ENCODE results near the gene RAP1GAP. TPM values are rescaled to one million over a fixed set of nuclear protein-coding genes. Genes with fewer than 3 reads are reported as not detected.

The RAP1GAP gene
- total RNA-seq, 1 donor from 2014 or later: 0.07 TPM

DNA sequence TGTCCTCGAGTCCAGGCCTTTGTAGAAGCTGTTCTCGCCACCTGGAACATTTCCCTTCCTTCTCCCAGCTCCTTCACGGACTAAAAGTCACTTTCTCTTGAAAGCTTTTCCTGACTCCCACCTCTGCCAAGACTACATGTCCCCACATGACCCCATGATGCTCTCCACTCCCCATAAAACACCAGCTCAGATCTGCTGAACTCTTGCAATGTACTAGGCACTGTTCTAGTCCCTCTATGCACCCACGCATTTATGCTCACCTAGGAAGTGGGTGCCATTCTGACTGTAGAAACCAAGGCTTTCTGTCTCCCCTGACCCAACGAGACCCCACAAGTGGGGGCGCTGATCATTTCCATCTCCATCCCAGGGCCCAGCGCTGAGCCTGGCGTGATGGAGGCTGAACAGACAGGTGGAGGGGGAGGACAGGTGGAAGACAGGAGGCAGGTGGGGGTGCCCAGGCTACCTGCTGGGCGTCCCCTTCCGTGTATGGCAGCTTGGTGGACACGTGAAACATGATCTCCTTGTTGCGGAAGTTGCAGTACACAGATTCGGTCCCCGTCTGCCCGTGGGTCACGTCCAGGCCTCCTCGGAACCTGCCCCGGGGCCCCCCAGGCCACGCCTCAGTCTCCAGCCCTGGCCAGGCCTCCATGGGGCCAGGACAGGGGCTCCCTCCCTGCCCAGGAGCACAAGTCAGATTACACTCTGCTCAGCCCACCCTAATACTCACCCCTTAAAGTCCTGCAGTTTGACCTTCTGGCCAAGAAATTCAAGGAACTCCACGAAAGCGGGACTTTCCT, 58.0 kb downstream of the RAP1GAP start:
- no peak for DNase-seq (ENCODE audit: low read depth, low spot score)

DNA sequence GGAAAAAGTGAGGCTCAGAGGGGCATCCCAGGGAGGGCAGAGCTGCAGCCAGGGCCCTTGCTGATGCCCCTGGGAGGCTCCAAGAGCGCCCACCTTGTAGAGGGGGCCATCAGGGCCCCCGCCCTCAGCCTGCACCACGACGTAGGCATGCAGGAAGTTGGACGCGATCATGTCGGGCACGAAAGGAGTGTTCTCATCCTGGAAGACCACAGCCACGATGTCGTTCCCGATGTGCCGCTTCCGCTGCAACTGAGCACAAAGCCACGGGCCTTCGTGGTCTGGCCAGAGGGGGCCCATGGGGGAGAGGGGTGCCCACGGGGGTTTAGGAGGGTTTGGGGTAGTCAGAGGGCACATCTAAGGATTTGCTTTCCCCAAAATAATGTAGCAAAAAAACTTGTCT, 59.1 kb downstream of the RAP1GAP start:
- no peak for DNase-seq (ENCODE audit: low read depth, low spot score)

DNA sequence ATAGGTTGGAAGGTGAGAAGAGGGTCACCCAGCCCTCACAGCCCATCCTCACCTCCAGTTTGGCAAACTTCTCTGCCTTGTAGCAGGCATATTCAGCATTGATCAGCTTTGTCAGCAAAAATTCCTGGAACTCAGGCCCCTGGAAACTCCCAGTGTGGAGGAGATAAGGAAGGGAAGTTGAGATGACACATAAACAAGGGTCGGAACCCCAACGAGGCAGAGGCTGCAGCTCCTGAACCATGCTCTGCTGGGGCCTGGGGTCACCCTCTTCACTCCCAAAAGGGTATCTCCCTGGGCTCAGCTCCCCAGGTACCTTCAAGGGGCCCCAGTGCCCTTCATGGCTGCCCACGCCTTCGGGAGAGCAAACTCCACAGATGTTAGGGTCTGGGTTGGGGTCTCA, 60.4 kb downstream of the RAP1GAP start:
- DNase-seq (ENCODE audit: low read depth, low spot score): no peak

DNA sequence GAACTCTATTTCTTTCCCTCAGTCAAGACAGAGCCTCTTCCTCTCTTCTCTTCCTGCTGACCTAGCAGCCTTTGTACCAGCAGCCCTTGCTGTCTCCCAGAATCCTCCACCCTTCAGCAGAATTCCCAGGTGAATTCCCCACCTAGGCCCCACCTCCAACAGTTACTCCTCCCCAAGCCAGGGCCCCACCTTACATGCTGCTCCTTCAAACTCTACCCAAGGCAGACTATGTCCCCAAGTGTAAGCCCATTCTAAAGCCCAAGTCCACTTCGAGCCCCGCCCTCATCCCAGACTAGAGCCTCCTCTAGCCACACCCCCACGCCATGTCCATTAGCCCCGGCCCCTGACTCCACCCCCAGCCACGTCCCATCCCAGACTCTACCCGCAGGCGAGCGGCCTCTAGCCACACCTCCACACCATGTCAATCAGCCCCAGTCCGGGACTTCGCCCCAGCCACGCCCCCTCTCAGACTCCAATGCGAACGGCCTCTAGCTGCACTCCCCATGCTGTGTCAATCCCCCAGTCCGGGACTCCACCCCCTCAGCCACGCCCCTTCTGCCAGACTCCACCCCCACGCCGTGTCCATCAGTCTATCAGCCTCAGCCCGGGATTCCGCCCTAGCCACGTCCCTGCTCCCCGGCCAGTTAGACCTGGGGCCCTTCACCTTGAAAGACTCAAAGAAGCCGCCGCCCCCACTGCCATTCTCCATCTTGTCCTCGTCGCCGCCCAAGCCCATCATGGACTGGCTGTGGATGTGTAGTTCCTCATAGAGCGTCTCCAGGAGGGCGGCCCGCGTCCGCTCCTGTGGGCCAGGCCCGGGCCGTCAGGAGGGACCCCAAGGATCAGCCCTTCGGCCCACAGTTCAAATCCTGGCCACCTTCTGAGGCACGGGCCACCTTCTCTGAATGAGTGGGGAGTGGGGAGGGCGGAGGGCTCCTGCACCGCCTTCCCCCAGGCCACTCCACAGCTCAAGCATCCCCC, 61.3 kb downstream of the RAP1GAP start:
- peak; percentile 47 for DNase-seq (ENCODE audit: low read depth, low spot score)

DNA sequence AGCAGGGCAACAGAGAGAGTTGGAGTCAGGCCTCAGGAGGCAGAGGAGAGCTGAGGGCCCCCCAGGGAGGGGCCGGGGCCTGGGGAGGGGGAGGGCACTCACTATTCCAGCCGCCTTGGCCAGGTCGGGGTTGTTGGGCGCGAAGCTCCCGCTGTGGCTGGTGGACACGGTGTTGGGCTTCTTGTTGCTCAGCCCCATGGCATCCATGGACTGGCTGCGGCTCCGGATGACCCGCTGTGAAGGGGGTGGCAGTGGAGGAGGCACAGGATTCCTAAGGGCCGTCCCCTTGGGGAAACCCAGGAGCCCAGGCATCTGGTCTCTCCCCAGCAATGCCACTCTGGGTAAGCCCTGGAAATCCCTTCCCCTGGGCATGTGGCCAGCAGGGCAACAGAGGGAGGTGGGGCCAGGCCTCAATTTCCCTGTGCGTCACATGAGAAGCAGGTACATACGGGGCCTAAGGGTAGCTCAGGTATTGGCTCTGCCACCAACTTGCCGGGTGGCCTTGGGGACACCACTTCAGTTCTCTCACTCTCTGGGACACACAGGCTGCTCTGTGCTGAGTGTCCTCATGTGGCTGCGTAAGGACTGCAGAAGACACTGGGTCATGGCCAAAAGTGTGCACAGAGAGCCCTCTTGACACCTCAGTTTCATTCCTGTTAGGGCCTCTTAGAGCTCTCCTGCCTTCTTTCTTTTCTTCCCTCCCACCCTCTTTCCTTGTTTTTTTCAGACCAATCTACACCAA, 63.0 kb downstream of the RAP1GAP start:
- DNase-seq (ENCODE audit: low read depth, low spot score): no peak

DNA sequence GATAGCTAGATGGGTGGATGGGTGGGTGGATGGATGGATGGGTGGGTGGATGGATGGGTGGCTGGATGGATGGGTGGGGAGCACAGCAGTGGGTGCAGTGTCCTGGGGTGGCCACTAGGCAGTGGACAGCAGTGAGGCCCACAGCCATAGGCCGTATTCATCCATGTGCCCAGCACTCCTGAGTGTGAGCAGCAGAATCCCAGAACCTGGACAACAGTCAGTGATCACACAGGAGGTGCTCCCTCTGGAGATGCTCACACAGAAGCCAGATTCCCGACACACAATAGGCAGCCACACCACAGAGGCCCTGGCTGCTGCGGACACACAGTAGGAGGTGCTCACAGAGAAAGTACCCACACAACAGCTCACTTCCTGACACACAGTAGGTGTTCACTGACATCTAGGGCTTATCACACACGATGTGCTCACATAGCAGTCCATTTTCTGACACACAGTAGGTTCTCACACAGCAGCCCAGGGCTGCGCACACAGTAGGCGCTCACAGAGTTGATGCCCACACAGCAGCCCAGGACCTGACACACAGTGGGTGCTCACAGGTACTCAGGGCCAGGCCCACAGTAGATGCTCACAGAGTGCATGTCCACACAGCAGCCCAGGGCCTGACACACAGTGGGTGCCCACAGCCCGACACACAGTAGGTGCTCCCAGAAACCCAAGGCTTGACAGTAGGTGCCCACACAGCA, 64.0 kb downstream of the RAP1GAP start:
- no peak for DNase-seq (ENCODE audit: low read depth, low spot score)

DNA sequence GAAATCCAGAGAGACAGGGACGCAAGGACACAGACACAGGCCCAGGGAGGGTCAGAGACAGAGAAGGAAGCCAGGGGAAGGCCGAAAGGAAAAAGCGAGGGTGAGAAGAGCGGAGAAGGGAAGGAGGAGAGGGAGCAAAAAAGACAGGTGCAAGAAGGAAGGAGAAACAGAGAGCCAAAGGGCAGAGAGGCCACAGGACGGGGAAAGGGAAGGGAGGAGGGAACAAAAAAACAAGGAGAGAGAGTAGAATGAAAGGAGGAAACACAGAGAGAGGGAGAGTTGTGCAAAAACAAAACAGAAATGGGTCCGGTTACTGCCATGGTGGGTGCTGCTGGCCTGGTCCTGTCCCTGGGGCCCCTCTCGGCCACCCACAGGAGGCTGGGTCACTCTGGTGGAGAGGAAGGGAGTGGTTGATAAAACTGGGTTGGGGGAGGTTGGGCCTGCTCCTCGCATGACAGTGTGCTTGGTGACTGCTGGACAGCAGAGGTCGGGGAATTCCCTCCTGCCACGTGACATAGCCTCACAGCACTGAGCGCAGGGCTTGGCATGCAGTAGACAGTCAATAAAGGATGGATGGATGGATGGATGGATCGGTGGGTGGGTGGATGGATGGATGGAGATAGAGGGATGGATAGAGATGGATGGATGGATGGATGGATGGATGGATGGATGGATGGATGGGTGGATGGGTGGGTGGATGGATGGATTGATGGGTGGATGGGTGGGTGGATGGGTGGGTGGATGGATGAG, 64.8 kb downstream of the RAP1GAP start:
- no peak for DNase-seq (ENCODE audit: low read depth, low spot score)

DNA sequence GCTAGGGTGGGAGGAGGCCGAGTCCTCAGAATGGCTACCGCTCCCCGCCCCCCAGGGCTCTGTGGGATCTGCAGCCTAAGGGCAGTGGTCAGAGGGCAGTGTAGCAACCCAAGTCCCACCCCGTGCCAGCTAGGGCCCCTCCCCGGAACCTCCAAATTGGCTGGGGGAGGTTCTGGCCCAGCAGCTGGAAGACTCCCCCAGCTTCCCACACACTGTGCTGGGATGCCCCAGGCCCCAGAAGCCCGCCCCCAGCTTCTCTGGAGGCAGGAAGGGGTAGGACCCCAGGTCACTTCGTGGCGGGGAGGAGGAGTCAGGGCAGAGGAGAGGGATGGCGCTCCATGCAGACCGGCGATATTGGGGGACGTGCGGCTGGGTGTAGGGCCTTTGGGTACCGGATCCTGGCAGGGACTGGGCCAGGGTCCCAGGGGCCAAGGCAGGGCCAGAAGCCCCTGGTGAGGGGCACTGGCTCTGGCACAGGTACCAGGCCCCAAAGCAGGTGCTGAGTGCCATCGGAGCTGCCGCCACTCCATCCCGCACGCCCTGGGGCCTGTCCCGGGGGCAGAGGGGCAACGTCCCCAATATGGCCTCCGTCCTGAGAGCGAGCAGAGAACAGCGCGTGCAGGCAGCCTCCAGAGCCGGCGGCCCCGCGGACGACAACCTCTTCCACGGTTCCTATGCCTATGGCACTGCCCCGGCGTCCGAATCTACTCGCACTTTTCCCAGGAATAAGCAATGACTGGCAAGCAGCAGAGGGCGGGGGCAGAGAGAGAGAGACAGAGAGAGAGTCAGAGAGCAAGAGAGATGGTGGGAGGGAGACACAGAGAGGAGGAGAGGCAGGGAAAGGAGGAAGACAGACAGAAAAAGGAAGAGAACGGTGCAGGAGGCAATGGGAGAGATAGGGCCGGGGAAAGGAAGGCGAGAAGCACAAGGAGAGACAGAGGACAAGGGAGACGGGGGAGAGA, 65.7 kb downstream of the RAP1GAP start:
- DNase-seq (ENCODE audit: low read depth, low spot score): no peak

DNA sequence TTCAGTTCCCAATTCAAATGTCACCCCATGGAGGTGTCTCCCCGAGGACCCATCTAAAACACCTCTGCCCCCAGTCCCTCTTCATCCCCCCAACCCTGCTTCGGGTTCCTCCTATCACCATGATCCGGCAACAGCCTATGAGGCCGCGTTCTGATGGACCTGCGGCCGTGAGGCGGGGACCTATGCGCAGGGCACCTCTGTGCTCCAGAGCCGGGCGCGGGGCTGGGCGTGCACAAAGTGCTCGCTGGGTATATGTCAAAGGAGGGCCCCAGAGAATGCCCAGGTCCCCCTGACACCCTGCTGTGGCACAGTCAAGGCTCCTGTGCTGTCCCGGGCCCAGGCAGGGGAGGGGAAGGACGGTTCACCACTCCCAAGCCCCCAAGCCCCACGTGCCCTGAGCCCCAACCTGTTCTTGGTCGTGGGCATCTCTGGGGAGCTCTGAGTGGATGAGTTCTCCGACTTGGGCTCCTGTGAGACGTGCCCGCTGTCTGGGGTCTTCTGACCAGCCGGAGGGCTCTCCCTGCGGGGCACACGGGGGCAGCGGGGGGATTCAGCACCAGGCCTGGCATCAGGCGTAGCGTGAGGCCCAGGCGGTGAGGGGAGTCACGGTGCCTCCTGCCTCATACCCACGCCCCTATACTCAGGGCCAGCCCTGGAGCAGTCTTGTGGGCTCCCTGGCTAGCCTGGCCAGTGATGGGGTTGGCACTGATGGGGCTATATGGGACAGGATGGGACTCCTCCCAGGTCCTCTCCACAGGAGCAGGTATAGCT, 67.7 kb downstream of the RAP1GAP start:
- no peak for DNase-seq (ENCODE audit: low read depth, low spot score)

DNA sequence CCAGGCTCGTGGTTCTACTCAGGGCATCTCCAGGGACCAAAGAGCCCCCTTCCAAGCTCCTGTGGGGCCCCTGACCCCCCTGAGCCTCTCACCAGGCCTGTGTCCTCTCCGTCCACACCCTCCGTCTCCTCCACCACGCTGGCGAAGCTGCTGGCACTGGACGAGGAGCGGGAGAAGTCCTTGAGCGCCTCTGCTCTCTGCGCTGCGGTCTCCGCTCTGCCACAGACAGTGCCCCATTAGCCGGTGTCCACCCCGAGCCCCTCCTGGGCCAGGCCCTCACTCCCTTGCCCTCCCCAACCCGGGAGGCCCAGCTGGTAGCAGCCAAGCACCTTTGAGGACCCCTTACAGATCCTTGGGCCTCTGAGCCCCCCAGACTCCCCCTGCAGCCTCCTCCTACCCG, 69.8 kb downstream of the RAP1GAP start:
- no peak for DNase-seq (ENCODE audit: low read depth, low spot score)

DNA sequence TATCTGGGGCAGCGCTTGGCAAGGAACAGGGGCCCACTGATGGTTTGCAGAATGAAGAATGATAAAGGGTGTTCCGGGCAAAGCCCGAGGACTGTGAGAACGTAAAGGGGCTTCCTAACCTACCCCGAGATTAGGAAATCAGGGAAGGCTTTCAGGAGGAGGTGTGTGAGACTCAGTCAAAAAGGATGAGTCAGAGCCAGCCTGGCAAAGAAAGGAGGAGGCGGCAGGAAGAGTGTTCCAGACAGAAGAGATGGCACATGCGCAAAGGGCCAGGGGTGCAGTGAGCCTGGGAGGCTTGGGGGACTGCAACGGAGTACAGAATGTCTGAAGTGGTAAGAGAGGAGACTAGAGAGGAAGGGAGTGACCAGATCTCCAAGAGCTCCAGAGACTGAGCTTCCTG, 70.3 kb downstream of the RAP1GAP start:
- DNase-seq (ENCODE audit: low read depth, low spot score): no peak

DNA sequence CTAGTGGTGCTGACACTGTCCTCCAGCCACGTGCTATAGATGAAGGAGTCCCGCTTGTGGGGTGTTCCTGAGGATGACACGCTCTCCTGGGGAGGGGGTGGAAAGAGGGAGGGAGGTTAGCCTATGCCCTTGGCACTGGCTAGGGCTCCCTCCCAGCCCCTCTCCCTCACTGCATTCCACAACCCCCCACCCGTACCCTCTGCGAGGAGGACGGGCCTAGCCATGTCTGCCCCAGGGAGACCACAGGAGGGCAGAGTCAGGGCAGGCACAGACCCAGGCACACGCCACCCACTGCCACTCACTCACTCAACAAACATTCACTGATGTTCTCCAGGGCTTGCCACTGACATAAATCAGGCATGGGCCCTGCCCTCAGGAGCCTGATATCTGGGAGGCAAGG, 70.7 kb downstream of the RAP1GAP start:
- no peak for DNase-seq (ENCODE audit: low read depth, low spot score)

DNA sequence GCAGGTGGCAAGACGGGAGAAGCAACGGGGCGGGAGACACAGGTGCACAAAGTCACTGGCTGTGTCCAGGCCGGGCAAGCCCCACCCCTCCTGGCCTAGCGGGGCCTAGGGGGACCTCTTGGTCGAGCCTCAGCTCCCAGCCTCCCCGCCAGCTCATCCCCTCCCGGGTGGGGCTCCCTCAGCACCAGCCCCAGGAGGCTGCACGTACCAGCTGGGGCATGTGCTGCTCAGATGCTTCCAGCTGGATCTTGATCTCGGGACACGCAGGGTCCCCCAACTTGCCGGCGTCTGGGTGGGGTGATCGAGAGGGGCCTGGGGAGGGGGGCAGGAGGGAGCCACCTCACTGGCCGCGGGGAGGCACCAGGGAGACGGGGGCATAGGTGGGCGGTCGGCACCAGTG, 71.4 kb downstream of the RAP1GAP start:
- DNase-seq (ENCODE audit: low read depth, low spot score): no peak

DNA sequence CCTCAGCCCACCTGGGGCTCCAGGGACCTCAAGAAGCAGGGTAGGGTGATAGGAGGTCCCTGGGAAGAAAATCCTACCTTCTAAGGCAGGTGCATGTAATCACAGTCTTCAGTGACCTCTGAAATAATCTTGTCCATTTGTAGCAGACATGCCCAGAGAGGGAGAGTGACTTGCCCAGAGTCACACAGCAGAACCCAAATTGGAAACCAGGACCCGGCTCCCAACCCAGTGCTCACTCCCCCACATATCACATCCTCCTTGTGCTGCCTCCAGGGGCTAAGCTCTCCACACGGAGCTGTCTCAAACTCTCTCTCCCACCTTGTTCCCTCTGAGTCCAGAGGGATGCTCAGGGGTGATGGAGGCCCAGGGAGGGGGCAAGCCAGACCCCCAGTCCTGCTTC, 72.5 kb downstream of the RAP1GAP start:
- no peak for DNase-seq (ENCODE audit: low read depth, low spot score)

DNA sequence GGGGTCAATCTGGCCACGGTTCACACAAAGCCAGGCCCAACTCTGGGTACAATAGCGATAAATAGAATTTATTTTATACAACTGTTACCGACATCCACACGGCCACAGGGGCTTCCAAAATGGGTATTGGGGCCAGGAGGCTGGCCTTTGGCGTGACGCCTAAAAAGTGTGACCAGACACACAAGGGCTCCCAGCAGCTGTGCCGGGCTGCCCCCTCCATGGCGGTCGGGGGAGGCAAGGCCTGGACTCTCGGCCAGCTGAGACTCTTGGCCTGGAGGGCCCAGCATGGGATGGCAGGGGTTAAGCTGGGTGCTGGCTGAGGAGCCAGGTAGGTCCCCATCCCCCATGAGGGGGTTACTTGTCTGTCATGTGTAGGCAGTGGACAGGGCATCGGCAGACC, 73.0 kb downstream of the RAP1GAP start:
- no peak for DNase-seq (ENCODE audit: low read depth, low spot score)

DNA sequence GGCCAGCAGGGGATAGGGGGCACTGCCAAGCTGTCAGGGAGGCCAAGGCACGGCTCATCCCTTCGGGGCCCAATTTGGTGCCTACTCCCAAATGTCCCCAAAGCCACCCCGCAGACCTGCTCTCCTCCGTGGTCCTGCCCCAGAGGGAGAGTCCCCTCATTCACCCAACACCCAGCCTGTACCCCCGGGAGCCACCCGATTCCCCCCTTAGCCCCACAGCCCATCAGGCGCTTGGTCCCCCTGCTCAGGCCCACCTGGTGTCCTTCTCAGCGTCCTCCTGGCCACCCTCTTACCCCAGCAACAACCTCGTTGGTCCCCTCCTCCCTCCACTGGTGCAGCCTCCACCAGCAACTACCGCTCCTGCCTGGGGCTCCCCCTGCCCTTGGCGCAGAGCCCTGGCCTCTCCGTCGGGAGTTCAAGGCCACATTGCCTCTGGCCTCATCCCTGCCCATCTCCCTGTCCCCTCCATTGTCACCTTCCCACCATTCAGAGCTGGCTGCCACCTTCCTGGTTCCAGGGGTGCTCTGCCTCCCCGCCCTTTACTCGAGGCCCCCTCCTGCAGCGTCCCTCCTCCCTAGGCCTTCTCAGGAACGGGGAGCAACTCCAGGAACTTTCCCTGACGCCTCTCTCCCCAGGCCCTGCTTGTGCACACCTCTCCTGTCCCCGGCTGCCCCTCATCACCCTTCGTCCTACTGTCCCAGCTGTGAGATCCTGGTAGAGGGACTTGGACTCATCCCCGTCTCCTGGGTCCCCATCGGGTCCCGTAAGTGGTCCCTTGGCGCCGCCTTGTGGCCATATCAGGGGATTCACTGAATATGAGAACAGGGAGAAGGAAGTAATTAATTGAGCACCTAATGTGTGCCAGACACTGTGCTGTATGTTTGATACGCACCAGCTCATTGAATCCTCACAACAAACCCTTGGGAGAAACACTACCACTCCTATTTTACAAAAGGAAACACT, 73.9 kb downstream of the RAP1GAP start:
- DNase-seq (ENCODE audit: low read depth, low spot score): no peak

DNA sequence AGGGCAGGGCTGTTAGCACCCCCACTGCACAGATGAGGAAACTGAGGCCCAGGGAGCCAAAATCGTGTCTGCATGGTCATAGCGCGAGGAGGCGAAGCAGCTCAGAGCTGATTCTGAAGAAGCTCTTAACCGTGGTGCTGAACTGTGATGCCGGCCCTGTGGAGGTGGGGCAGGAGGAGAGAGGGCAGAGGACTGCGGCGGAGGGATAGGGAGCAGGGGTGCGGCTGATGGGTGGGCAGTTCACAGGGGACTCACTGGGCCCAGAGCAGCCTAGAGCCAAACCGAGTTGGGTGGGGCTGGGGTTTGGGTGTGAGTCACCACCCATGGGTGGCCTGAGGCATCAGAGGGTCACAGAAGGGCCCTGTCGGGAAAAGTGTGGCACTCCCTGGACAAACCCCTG, 74.7 kb downstream of the RAP1GAP start:
- DNase-seq (ENCODE audit: low read depth, low spot score): no peak
